Esophagus muscularis mucosa (tissue), 4 donors: ENCODE measurements around the gene ZNF76. TPM values are rescaled to one million over a fixed set of nuclear protein-coding genes. Genes with fewer than 3 reads are reported as not detected.
A peak's percentile ranks its signal among the peaks of the same experiment; 100 is the strongest.

Experiments used
- DNase-seq: peaks from one replicate; pipeline ENCODE4 v3.0.0-alpha.2; 2017; ENCODE audit errors: extremely low spot score
- H3K27ac ChIP-seq, 4 donors: fragments of 200-600 bp; sonication (generic); replicated peaks in 1 of 4; 1 replicate in 3 of 4; 2 replicates in 1 of 4; pipeline ENCODE4 v1.5.1; 2016 to 2019; ENCODE audit warnings: mild to moderate bottlenecking in 1 of 4
- H3K27me3 ChIP-seq, 4 donors: fragments of 200-600 bp; sonication (generic); one replicate each; pipeline versions ENCODE4 v1.5.1 to v1.6.0; 2016 to 2019
- H3K36me3 ChIP-seq, 4 donors: fragments of 200-600 bp; sonication (generic); one replicate each; pipeline ENCODE4 v1.5.1; 2016 to 2019
- H3K4me1 ChIP-seq, 4 donors: fragments of 200-600 bp; sonication (generic); one replicate each; pipeline ENCODE4 v1.5.1; 2016 to 2019
- H3K4me3 ChIP-seq, 4 donors: fragments of 200-600 bp; sonication (generic); 1 replicate in 2 of 4; 2 replicates in 2 of 4; pipeline ENCODE4 v1.5.1; 2016 to 2019; ENCODE audit warnings: mild to moderate bottlenecking in 4 of 4, moderate library complexity in 1 of 4
- H3K9me3 ChIP-seq, 4 donors: fragments of 200-600 bp; sonication (generic); 1 replicate in 3 of 4; 2 replicates in 1 of 4; pipeline ENCODE4 v1.5.1; 2016 to 2019
- EP300 ChIP-seq: sonication (generic); formaldehyde crosslinking; IDR thresholded peaks from one replicate; pipeline ENCODE4 v1.6.1; 2017; ENCODE audit warnings: antibody characterized with exemption
- POLR2A ChIP-seq: fragments of 450-650 bp; IDR thresholded peaks from one replicate; pipeline ENCODE4 v1.6.1; 2017; ENCODE audit warnings: antibody characterized with exemption, moderate library complexity, mild to moderate bottlenecking, low read depth
- POLR2AphosphoS5 ChIP-seq, 2 donors: sonication (generic); formaldehyde crosslinking; IDR thresholded peaks; one replicate each; pipeline ENCODE4 v1.6.1; 2017; ENCODE audit warnings: antibody characterized with exemption in 2 of 2
- WGBS: methylation state at CpG from one replicate; pipeline ENCODE4 v1.1.5; 2018; 5-methylcytosine and 5-hydroxymethylcytosine counted together
- intact Hi-C: fragments of 100-400 bp; cut with DNase I; formaldehyde crosslinking; loops from one replicate; pipeline ENCODE4 v1.15.1; 2023
- total RNA-seq, 4 donors: library from RNA; depleted of rRNA; stranded (reverse); fragments of >200 nt; gene quantifications; one replicate each; pipeline versions ENCODE4 v1.1.0 to v1.2.1, GENCODE V29; 2016
- TF ChIP-seq, protein P1 (sequence below), 3 experiments: fragments of 200-600 bp in 2 of 3; fragments of 450-650 bp in 1 of 3; sonication (generic) in 2 of 3; IDR thresholded peaks; one replicate each; pipeline ENCODE4 v1.5.1; 2017 to 2019; ENCODE audit warnings: antibody characterized with exemption in 3 of 3, mild to moderate bottlenecking in 2 of 3, moderate library complexity in 1 of 3

Gene ZNF76
- total RNA-seq, 4 donors from 2014 or later: 33.2 to 47.0 (median 36.2) TPM

DNA sequence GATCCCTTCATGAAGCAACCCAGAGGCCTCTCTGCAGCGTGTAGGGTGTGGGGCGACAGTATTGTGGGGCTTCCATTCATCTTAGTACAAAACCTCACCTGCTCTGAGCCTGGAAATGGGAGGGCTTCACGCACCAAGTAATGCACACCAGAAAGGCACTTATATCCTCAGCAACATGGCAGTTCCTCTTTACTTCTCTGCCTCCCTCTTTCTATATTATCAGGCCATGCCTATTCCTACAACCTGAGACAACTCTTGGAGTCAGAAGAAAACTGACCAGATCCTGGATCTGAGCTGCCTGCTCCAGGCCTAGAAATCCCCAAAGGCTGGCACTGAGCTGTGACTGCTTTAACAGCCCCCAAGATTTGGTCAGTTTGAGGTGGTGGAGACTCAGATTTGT is 7.6 kb upstream of the ZNF76 start:
- H3K27me3 ChIP-seq: no peaks in the 10 kb centered on the region
- intact Hi-C loops: no loop called here
- DNase-seq: no peak
- no peak overlapping the region for H3K27ac ChIP-seq
- no peaks in the 10 kb centered on the region for H3K36me3 ChIP-seq
- H3K4me1 ChIP-seq: peaks cover 26 to 76% (median 73%) of the 10 kb centered on the region in 4 donors
- no peaks in the 10 kb centered on the region for H3K9me3 ChIP-seq
- WGBS: 100% methylated on average over 3 of the region's 3 CpGs
- H3K4me3 ChIP-seq: no peak overlapping the region
- TF ChIP-seq POLR2A (no peak), EP300 (no peak), POLR2AphosphoS5 (IDR thresholded peaks at IDR 0.05) (no peak)
- TF ChIP-seq, protein P1, sequence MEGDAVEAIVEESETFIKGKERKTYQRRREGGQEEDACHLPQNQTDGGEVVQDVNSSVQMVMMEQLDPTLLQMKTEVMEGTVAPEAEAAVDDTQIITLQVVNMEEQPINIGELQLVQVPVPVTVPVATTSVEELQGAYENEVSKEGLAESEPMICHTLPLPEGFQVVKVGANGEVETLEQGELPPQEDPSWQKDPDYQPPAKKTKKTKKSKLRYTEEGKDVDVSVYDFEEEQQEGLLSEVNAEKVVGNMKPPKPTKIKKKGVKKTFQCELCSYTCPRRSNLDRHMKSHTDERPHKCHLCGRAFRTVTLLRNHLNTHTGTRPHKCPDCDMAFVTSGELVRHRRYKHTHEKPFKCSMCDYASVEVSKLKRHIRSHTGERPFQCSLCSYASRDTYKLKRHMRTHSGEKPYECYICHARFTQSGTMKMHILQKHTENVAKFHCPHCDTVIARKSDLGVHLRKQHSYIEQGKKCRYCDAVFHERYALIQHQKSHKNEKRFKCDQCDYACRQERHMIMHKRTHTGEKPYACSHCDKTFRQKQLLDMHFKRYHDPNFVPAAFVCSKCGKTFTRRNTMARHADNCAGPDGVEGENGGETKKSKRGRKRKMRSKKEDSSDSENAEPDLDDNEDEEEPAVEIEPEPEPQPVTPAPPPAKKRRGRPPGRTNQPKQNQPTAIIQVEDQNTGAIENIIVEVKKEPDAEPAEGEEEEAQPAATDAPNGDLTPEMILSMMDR (IDR thresholded peaks at IDR 0.05): no peak

DNA sequence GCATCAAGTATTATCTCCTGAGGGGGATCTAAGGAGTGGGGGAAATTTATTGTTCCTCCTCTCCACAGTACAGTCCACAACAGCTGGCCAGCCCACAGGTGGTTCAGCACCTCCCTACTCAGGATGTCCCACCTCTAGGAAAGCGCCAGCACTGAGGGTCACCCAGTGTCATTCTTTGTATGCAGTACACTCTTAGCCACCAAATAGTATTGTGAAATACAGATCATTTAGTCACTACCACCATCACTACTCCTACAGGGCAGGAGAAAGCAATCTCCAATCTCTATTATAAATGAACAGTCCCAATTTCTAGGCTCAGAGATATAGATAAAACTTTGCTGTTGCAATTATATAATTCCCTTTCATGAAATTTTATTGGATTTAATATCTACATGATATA is 6.3 kb upstream of the ZNF76 start:
- no peaks in the 10 kb centered on the region for H3K9me3 ChIP-seq
- H3K4me3 ChIP-seq: no peak overlapping the region
- intact Hi-C loops: no loop called here
- no peak for DNase-seq
- TF ChIP-seq POLR2AphosphoS5 (IDR thresholded peaks at IDR 0.05): no peak
- TF ChIP-seq, protein P1 (IDR thresholded peaks at IDR 0.05): no peak
- TF ChIP-seq EP300: no peak
- peaks cover 28 to 81% (median 79%) of the 10 kb centered on the region in 4 donors for H3K4me1 ChIP-seq
- no peaks in the 10 kb centered on the region for H3K27me3 ChIP-seq
- no peaks in the 10 kb centered on the region for H3K36me3 ChIP-seq
- 73% methylated on average over 1 of the region's 1 CpG for WGBS
- no peak overlapping the region for H3K27ac ChIP-seq

DNA sequence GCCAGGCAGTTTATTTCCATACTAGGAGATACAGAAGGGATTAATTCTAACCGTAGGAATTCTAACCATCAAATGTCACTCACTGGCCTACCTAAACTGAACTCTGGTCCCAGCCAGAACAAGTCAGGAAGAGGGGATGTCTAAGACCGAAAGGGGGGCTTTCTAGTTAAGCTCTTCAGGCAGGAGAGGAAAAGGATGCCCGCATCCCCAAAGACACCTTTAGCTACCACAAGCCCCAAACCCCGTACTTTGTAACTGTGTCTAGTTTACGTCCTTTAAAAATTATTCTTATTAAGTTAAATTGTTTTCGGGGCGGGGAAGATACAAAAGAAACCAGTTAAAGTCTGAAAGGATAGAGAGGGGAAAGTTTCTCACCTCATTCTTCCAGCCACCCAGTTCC is 1.2 kb upstream of the ZNF76 start:
- TF ChIP-seq POLR2AphosphoS5 (IDR thresholded peaks at IDR 0.05): peak in 1 of 2 donors; percentile 13
- TF ChIP-seq, protein P1 (IDR thresholded peaks at IDR 0.05): no peak
- WGBS: 19% methylated on average over 7 of the region's 7 CpGs
- H3K4me1 ChIP-seq: peaks cover 18 to 75% (median 62%) of the 10 kb centered on the region in 4 donors
- DNase-seq: no peak
- peak overlapping the region; percentile 91 to 100 (median 97) for H3K27ac ChIP-seq
- no peaks in the 10 kb centered on the region for H3K36me3 ChIP-seq
- H3K4me3 ChIP-seq: peak overlapping the region; percentile 72 to 99 (median 86)
- H3K27me3 ChIP-seq: no peaks in the 10 kb centered on the region
- intact Hi-C loops: no loop called here
- no peaks in the 10 kb centered on the region for H3K9me3 ChIP-seq

DNA sequence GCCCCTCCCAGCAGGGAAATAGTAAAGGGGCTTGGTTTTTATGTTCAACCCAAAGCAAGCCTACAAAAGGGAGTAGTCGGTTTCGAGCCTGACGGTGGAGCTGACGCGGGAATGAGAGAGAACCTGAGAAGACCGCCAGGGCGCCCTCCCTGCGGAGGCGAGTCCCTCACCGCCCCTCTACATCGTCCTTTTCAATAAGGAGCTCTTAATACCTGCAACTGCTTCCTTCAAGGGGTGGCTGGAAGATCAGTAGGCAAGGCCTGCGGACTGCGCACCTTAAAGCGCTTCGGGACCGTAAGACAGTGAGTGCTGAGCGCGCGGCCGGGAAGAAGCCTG is 709 bp upstream of the ZNF76 start:
- H3K9me3 ChIP-seq: no peaks in the 10 kb centered on the region
- intact Hi-C loops: no loop called here
- H3K36me3 ChIP-seq: no peaks in the 10 kb centered on the region
- peak overlapping the region; percentile 72 to 99 (median 86) for H3K4me3 ChIP-seq
- peaks cover 23 to 75% (median 60%) of the 10 kb centered on the region in 4 donors for H3K4me1 ChIP-seq
- no peaks in the 10 kb centered on the region for H3K27me3 ChIP-seq
- peak overlapping the region; percentile 91 to 100 (median 97) for H3K27ac ChIP-seq
- 0% methylated on average over 19 of the region's 20 CpGs for WGBS
- TF ChIP-seq EP300: no peak
- no peak for TF ChIP-seq POLR2A
- TF ChIP-seq, protein P1 (IDR thresholded peaks at IDR 0.05): peak in 2 of 3 experiments; percentile 6 to 19
- no peak for TF ChIP-seq POLR2AphosphoS5 (IDR thresholded peaks at IDR 0.05)
- no peak for DNase-seq

DNA sequence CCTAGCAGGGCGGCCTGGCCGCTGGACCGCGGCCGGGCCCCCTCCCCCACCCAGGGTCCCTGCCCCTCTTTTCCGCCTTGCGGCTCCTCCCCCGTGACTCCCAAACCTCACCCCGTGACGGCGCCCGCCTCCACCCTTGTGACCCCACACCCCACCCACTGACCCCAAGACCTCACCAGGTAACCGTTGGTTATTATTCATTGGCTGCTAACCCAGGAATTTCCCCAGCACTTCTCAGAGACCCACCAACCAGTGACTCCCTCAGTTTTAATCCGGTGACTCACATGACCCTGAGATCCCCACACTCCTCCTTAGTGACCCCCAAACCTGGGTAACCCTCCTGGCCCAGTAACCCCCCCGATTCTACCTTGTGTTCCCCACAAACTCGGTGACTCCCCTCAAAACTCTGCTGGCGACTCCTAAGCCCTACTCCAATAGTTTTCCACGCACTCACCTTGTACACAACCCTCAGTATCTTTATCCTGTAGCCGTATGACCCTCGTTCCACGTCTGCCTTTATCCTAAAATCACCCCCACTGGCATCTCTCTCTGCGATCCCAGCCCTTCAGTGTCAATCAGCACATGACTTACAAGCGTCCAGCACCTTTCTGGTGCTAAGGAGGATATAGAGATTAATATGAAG is 534 bp downstream of the ZNF76 start:
- WGBS: 6% methylated on average over 20 of the region's 23 CpGs
- Histone ChIP-seq H3K9me3 (no peaks in the 10 kb centered on the region), H3K36me3 (no peaks in the 10 kb centered on the region), H3K27me3 (no peaks in the 10 kb centered on the region), H3K4me3 (peak overlapping the region; percentile 72 to 99 (median 86)), H3K27ac (peak overlapping the region; percentile 91 to 100 (median 97)), H3K4me1 (peaks cover 28 to 69% (median 54%) of the 10 kb centered on the region in 4 donors)
- TF ChIP-seq POLR2A (no peak), POLR2AphosphoS5 (IDR thresholded peaks at IDR 0.05) (no peak), EP300 (no peak)
- TF ChIP-seq, protein P1 (IDR thresholded peaks at IDR 0.05): no peak
- peak; percentile 93 for DNase-seq
- intact Hi-C loops: no loop called here
